GM18867 (cell line): ENCODE measurements around the gene ATP8A2.

Experiments used
- ATAC-seq: cut with Tn5 transposase; IDR thresholded peaks from one replicate; pipeline ENCODE4 v1.9.1; 2021; ENCODE audit warnings: mild to moderate bottlenecking, moderate library complexity; ENCODE audit not compliant: unreplicated experiment

Gene ATP8A2

DNA sequence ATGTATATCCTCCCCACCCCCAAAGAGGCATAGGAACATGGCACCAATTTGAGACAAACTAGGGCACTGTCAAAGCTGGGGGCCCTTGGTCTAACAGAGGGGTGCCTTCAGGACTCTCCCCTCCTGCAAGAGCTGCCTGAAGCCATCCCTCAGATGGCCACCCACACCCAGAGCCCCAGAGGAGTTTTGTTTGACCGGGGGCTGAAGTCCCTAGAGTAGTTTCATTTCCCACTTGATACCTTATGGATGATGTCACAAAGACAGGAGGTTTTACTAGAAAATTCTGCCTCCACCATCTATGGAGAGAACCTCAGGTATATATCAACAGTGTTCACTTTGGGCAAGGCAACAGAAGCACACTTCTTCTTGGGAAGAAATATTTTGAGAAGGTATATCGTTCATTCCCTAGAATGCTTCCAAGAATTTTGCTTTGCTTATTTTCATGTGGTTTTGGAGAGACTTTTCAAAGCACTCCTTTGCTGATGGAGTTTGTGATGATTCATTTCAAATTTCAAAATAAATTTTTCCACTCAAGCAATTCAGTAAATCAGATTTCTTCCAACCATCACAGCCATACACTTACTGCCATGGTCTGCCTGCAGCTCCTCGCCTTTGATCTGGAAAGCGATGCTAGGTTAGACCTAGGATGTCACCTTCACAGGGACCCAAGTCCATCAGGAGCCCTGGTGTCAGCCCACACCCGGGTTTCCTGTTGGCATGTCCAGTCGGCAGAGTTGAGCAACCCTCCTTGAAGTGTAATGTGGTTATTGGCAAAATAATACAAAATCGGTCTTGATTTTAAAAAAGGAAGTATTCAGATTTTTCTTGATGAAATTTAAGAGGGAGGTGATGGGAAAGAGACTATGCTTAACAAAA, 473.0 kb downstream of the ATP8A2 start:
- no peak for ATAC-seq

DNA sequence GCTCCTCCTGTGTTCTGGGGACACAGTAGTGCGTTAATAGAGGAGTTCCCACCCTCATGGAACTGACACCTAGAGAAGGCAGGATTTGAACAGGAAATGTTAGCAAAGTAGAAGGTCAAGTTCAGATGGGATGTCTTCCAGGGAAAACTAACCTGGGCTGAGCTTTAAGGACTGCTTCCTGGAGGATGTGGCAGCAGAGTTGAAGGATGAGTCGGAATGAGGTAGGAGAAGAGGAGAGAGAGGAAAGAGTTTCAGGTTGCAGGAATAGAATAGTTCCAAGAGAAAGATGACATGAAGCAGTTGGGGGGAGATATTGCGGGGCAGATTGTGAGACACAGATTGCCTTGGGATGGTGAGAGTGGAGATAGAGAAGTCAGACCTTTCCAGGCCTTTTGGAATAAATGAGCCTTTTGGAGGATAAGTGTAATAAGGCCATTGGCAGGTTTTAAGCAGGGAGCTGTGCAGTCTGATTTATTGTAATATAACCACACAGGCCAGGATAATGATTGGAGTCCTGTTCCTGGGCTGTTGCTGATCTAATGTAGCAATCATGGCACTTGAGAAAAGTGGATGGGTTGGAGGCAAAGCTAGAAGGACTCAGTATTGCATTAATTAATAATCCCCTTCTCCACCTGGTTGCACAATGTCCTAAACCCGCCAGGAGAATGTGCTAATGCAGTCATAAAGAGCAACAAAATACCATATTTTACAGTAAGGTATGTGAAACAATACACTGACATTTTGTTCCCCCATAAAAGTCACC, 474.6 kb downstream of the ATP8A2 start:
- ATAC-seq: no peak

DNA sequence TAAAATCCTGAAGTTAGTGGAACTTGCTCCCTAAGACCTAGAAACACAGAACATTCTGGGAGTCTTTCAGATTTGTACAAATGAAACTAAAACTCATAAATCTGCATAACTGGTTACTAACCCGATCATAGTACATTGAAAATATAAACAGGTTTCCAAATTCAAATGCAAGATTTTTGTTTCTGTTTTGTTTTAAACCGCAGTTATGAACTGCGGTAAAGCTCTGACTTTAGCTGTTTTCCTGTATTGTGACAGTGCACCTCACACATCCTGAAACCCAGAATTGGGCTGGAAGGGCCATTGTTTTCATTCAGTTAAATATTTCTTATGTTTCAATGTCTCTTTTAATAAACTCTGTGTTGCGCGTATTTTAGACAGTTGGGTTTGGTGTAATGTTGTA, 475.4 kb downstream of the ATP8A2 start:
- peak; percentile 90 for ATAC-seq

DNA sequence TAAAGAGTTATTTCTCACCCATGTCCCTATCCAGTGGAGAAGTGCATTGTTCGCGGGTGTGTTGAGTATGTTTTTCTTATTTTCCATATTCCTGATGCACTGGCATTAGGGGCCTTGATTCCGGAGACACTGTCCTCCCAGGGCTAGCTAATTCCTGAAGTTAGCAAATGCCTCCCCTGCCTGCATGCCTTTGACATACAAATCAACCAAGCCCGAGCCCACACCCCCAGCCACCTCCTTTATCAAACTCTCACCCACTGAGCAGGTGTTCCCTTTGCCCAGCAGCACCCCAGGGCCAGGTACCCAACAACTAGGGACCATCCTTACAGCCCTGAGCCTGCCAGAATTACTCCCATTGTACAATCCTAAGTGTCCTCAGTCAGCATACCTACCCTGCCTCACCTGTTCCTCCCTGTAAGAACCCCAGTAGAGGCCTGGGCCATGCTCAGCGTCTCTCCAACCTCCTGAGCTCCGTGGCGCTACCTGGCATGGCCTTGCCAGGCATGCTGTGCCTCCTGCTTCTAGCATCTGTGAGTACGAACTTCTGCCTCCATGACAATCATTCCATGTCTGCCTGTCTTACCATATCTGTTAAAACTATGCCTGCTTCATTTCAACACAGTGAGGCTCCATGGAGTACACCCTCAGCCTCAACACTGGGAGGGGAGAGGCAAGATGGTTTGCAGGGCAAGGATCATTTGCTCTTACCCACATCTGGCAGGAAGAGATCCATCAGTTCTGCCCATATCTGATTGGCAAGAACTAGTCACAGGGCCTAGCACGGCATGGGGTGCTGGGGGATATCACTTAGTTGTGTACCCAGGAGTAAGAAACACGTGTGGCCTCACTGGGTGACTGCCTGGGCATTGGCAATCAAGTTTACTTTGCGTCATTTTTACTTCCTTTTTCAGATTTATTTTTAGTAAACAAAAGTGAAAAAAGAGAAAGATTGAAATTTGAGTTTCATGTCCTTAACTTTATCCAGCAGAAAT, 476.2 kb downstream of the ATP8A2 start:
- ATAC-seq: no peak

DNA sequence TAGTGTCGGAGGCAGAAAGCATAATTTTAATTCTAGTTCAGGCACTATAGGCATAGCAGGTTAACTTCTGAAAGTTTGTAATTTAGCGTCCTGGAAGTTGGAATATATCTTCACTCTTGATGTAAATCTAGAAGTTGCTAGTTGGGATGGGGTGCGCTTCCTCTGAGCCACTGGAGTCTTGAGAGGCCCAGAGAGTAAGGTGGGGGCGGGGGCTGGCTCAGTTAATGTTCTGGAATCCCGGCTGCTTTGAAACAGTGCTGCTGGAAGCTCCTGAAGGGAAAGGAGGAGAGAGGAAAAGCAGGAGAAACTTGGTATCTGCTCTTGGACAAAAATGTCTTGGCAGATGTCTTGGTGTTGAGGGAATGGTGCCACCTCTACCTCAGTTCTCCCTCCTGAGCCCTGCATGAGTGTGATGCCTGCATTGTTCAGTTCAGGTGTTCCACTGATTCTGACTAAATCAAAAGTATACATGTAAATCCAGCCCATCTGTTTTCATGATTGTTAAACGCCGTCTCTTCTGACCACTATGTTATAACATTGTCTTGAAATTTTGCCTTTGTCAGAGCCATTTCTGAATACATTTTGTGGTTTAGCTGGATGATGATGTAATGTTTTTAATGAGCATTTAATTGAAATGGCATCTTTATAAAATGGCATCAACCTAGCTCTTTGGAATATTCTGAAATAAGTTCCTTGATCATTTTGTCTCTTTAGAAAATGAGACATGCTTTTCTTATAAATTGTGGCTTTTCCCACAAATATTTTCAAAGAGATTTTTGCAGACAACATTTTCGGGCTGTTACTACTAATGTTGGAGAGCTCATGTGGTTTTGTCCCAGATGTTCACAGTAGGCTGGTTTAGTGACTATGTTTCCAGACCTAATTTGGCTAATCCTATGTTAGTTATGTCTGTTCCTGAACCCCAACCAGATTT, 477.3 kb downstream of the ATP8A2 start:
- ATAC-seq: no peak

DNA sequence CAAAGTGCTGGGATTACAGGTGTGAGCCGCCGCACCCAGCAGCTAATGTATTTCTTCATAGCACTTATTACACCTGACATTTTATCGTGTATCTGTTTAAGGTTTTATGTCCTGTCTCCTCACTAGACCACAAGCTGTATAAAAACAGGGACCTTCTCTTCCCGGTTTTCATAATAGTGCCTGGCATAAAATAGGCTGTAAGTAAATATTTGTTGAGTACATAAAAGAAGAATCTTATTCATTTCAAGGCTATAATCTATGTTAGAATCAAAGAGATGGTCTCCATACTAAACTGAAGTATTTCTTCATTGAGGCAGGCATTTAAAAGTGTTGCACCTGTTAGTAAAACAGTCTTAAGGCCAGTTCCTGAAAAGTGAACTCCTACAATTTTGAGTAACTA, 486.1 kb downstream of the ATP8A2 start:
- ATAC-seq: no peak

DNA sequence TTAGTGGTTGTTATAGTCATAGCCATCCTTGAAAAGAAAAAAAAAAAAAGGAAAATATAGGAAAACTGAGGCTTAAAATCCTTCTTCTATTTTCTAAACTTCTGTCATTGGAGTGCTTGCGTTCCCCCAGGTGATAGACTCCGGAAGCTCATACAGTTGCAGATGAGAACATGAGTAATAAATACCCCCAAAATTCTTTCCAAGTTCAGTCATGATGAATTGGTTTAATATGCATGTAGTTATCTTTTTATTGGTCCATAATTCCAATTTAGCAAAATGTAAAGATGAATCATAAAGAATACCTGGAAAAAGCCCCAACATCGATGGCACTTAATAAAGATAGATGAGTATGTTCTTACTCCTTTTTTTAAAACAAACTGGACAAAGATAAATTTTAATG, 487.8 kb downstream of the ATP8A2 start:
- ATAC-seq: no peak

DNA sequence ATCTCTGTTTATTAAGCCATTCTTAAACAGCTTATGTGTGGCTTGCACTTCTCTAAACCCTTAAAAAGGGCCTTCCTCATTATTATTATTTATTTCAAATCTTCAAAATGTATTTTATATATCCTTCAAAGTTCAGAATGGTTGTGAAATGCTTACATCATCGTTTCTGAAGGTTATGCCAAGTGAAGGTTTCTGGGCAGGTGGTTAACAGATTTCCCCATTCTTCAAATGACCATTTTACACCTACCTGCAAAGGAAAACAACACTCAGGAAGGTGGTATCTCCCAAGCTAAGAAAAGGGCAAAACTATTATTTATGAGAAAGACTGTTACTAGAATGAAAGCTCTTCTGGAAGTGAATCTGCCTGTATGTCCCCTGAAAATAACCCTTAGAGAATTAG, 488.5 kb downstream of the ATP8A2 start:
- no peak for ATAC-seq

DNA sequence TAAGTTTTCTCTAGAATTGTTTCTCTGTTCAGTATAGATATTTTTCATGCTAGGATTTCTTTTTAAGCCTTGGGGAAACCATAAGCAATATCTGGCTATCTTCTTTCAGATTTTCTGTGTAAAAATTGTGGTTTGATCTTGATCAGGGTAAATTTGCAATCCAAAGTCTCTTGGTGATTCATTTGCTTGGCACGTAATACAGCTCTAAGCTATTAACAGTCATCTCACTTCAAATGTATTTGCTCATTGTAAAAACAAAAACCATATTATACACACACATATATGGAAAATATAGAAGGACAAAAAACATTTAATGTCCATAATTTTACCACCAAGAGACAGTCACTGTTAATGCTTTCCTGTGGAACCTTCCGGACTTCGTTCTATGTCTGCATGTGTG, 489.1 kb downstream of the ATP8A2 start:
- no peak for ATAC-seq

DNA sequence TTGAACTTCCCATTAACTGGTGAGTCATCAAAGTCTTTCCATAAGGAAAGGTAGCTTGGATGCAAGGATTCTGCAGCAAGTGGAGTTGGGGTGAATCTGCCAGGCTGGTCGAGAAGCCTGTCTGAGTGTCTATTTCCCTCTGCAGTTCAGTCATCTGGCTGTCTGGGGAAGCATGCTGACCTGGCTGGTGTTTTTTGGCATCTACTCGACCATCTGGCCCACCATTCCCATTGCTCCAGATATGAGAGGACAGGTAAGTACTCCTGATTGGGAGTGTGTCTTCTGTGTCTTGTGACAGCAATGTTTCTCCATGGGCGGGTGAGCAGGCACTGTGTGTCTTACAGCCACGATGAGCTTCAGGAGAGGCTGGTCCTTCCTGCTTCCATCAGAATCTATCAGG, 490.4 kb downstream of the ATP8A2 start:
- no peak for ATAC-seq

DNA sequence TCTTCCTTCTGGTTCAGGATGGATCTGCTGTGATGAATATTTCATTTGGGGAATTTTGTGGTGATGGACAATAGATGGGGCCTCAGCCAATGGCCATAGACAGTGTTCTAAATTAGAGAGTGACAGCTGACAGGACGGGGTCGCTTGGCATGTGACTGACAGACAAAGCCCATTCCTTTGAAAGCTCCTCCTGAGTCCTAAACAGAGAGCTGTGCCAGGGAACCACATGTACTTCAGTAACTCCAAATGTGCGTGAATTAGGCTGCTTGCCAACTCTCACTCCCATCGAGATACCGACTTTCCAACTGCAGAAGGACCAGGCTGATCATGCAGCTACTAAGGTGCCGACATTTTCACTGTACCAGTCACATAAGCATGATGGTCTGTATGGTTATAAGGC, 492.3 kb downstream of the ATP8A2 start:
- ATAC-seq: no peak

DNA sequence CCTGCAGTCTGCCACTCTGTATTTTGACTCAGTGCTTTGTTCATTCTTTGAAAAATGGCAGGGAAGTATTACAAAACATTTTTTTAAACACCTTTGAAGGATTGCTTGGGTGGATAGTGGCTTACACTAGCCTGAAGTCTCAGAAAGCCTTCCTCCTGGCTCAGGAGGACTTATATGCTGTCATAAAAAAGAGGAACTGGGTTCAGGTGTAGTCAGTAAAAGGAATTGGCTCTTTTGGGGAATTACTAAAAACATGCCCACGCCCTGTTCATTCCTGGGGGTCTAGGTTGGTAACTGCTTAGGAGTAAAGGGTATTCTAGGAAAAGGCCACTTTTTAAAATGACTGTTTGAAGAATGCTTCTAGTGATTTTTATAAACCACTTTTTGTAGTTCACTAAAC, 493.2 kb downstream of the ATP8A2 start:
- ATAC-seq: no peak

DNA sequence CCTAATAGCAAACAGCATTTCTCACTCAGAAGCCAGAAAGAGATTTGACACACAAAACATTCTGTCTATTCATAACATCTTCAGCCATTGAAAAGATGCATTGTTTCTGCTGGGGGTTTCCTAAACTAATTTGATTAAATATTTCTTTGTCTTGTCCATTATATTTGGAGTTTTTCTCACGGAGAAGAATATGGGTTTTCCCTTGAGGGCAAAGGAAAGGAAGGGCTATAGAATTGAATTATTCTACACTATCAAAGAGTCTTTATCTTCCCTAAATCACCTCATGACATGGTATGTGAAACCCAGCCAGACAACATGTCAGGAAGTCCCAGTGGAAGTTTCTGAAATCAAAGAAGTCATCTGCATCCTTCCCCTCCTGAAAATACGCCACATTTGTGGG, 493.6 kb downstream of the ATP8A2 start:
- ATAC-seq: no peak

DNA sequence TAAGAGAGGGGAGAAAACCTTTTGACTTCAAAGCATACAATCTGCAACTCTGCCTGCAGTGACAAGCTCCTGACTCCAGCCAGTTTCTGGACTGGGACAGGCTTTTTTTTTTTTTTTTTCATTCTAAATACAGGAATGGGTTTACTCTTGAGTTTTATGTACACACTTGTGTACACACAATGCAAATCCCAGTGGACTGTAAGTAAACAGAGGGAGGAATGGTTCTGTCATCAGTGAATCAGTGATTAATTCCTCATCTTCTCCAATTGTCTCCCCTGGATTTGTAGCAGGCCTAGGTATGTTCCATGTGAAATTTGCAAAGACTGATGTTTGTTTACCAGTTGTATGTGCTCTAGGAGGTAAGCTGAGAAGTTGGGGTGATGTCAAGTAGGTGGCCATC, 495.3 kb downstream of the ATP8A2 start:
- ATAC-seq: no peak

DNA sequence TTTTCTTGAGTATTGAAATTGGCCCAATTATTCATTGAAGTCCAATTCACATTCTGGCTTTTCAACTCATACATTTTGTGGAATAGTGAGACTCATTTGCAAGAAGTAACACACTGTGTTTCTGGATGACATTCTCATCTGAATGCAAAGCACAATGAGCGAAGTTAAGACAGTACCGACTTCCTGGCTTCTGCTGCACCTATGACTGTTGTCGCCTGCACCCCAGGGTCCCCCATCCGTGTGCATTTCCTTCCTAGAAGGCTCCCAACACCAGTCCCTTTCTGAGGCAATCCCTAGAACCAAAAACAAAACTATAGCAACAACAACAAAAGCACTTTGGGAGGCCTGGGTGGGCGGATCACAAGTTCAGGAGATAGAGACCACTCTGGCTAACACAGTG, 496.7 kb downstream of the ATP8A2 start:
- no peak for ATAC-seq

DNA sequence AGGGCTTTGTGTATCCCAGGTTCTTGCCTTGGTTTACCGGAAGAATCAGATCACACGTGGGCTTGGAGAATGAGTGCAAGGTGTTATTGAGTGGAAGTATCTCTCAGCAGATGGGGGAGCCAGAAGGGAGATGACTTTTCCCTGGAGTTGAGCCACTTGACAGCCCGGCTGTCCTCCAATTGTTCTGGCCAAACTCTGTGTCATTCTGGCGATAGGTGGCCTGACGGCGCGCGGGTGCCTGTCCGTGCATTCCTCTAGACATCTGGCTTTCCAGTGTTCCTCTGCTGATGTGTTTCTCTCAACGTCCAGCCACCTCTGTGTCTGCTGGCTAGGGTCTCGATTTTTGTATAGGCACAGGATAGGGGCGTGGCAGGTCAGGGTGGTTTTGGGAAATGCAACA, 498.2 kb downstream of the ATP8A2 start:
- no peak for ATAC-seq

DNA sequence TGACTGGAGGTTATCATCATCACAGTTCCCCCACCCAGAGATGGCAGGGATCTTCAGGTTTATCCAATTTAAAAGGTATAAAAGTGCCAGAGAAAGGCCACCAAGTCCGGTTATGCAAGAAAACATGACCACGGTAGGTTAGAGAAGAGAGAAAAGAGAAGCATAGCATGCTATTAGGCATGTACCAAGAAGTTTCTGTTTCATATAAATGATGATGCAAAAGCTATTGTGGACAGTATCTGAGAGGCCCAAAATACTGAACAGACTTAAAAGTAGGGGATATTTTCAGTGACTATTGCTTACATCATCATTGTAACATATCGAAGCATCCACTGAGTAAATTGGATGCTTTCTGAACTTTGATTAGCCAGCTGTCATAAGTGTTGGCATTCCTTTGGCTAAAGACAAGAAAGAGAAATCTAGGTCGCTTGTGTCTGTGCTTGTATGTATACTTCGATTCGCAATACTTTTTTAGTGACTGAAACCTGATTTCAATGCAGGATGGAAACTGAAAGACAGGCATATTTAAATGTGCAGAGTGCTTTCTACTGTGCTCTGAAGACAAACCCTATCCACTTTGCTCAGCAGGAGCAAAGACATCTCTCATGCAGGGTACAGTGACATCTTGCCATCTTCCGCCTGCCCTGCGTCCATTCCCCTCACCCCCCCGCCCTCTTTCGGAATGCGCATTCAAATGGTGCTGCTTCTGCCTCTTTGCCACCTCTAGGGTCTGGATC, 499.8 kb downstream of the ATP8A2 start:
- peak; percentile 71 for ATAC-seq

DNA sequence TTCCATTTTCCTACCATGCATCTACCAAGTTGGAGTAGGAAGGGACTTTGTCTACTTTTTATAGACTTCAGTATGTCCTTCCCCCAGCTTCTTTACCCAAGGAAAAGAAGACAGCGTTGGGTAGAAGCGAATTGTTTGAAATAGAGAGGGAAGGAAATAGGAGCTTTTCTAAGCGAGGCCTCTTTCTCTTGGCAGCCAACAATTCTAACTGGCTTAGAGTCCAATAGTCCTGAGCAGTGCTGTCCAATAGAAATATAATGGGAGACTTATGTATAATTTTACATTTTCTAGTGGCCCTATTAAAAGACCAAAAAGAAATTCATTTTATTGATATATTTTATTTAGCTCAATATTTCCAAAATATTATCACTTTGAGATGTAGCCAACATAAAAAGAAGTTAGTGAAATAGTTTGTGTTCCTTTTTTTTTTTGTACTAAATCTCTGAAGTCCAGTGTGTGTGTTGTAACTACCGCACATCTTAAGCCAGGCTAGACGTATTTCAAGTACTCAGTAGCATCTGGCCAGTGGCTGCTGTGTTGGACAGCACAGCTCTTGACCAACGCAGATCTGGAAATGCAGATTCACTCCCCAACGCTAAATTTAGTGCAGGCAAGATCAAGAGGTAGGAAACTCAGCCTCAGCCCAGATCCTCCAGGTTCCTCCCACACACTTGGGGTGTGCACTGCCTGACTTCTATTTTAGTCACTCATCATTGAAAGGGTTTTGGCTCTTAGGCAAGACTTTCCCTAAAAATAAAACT, 500.9 kb downstream of the ATP8A2 start:
- ATAC-seq: no peak

DNA sequence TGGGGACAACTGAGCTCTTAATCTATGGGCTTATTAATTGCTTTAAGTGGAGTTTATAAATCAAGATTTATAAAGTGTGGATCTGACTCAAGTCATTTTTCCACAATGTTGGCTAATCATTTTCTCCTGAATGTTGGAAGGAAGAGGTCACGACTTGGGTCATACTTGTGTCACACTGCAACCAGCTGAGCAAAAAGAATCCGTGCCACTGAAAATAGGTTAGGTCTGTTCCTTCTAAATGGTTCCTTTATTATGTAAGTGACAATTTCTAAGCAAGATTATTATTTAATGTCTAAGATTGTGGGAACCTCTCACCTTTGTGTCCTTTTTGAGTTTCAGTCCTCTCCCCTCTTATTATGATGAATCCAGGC, 501.5 kb downstream of the ATP8A2 start:
- no peak for ATAC-seq
